T-cell (primary cell): ENCODE results near the gene C11orf86. TPM values are rescaled to one million over a fixed set of nuclear protein-coding genes. Genes with fewer than 3 reads are reported as not detected.
"Not testable (repeated sequence)": the region's sequence is repeated elsewhere in the genome, so short reads cannot be mapped to it uniquely, and the experiment has no call there.

Source experiments
- ATAC-seq, 4 experiments: fragments of 200-7000 bp in 3 of 4; fragments of 150-1000 bp in 1 of 4; cut with Tn5 transposase; replicated peaks in 1 of 4; 1 replicate in 3 of 4; 2 replicates in 1 of 4; pipeline ENCODE4 v1.10.0; 2021; ENCODE audit warnings: moderate library complexity in 3 of 4, mild to moderate bottlenecking in 2 of 4, moderate number of reproducible peaks in 1 of 4
- CTCF ChIA-PET, 2 donors: fragments of 300-600 bp; sonication (Branson Sonifier 250); formaldehyde crosslinking; loops; one replicate each; lab custom pipeline; 2022; ENCODE audit warnings: antibody characterized with exemption in 2 of 2; lab: Charles Lee
- POLR2A ChIA-PET, 2 donors: fragments of 300-600 bp; sonication (Branson Sonifier 250); formaldehyde crosslinking; loops; one replicate each; lab custom pipeline; 2022; ENCODE audit warnings: antibody characterized with exemption in 2 of 2; lab: Charles Lee
- DNase-seq, 35 experiments: peaks; one replicate each; pipeline versions ENCODE4 v3.0.0 to v3.0.0-alpha.2; 2013 to 2023
- H3K27ac ChIP-seq: one replicate; pipeline ENCODE4 v1.5.1; 2013; ENCODE audit warnings: low read length
- H3K27me3 ChIP-seq, 2 experiments: replicated peaks in 1 of 2; 1 replicate in 1 of 2; 2 replicates in 1 of 2; pipeline versions ENCODE4 v1.6.1 to v1.7.0; 2013; ENCODE audit warnings: low read length in 1 of 2, mixed read lengths in 1 of 2; ENCODE audit not compliant: control insufficient read depth in 2 of 2, insufficient read depth in 2 of 2; ENCODE audit errors: extremely low read depth in 1 of 2
- H3K36me3 ChIP-seq, 2 donors: 1 replicate in 1 of 2; 2 replicates in 1 of 2; pipeline versions ENCODE4 v1.6.1 to v1.7.0; 2013; ENCODE audit warnings: low read length in 1 of 2; ENCODE audit not compliant: control insufficient read depth in 2 of 2, insufficient read depth in 1 of 2; ENCODE audit errors: extremely low read depth in 1 of 2
- H3K4me1 ChIP-seq, 2 experiments: 1 replicate in 1 of 2; 2 replicates in 1 of 2; pipeline versions ENCODE4 v1.6.1 to v1.7.0; 2013; ENCODE audit warnings: low read length in 2 of 2, mixed read lengths in 1 of 2; ENCODE audit not compliant: insufficient read depth in 2 of 2, control insufficient read depth in 1 of 2; ENCODE audit errors: extremely low read depth in 1 of 2
- H3K4me3 ChIP-seq, 2 donors: 1 replicate in 1 of 2; 2 replicates in 1 of 2; pipeline versions ENCODE4 v1.5.1 to v1.7.0; 2013; ENCODE audit warnings: mild to moderate bottlenecking in 2 of 2, low read length in 1 of 2, moderate library complexity in 1 of 2; ENCODE audit not compliant: control insufficient read depth in 1 of 2; ENCODE audit errors: extremely low read depth in 1 of 2
- H3K9me3 ChIP-seq: 2 replicates; pipeline ENCODE4 v1.7.0; 2013
- H3K27ac Mint-ChIP-seq, 2 donors: one replicate each; pipeline ENCODE4 v1.8.0; 2020 to 2021; ENCODE audit warnings: mild to moderate bottlenecking in 2 of 2, mixed read lengths in 2 of 2
- H3K27me3 Mint-ChIP-seq, 2 donors: one replicate each; pipeline ENCODE4 v1.8.0; 2021 to 2022; ENCODE audit warnings: mixed read lengths in 2 of 2
- H3K36me3 Mint-ChIP-seq: one replicate; pipeline ENCODE4 v1.8.0; 2021; ENCODE audit warnings: mixed read lengths
- H3K4me1 Mint-ChIP-seq, 3 donors: one replicate each; pipeline ENCODE4 v1.8.0; 2020 to 2022; ENCODE audit warnings: mixed read lengths in 3 of 3, mild to moderate bottlenecking in 1 of 3
- H3K4me3 Mint-ChIP-seq, 3 donors: one replicate each; pipeline ENCODE4 v1.8.0; 2020 to 2022; ENCODE audit warnings: mild to moderate bottlenecking in 3 of 3, mixed read lengths in 3 of 3, moderate library complexity in 3 of 3
- H3K9me3 Mint-ChIP-seq, 3 donors: one replicate each; pipeline ENCODE4 v1.8.0; 2020 to 2022; ENCODE audit warnings: mixed read lengths in 3 of 3
- WGBS: methylation state at CpG from one replicate; pipeline ENCODE4 v1.1.5; 2013; ENCODE audit warnings: missing lambda C conversion rate; ENCODE audit not compliant: insufficient coverage; 5-methylcytosine and 5-hydroxymethylcytosine counted together
- total RNA-seq, 35 experiments: library from RNA in 6 of 35; stranded (reverse) in 6 of 35; fragments of 120-200 nt in 1 of 35; gene quantifications; one replicate each; pipeline versions ENCODE4 v1.2.1 to v1.2.4 and lab custom pipeline; 2013 to 2026

Gene C11orf86
- total RNA-seq, 5 donors from 2014 or later (not counting 1 experiment from before 2014, with no cell fraction given), result not detected

DNA sequence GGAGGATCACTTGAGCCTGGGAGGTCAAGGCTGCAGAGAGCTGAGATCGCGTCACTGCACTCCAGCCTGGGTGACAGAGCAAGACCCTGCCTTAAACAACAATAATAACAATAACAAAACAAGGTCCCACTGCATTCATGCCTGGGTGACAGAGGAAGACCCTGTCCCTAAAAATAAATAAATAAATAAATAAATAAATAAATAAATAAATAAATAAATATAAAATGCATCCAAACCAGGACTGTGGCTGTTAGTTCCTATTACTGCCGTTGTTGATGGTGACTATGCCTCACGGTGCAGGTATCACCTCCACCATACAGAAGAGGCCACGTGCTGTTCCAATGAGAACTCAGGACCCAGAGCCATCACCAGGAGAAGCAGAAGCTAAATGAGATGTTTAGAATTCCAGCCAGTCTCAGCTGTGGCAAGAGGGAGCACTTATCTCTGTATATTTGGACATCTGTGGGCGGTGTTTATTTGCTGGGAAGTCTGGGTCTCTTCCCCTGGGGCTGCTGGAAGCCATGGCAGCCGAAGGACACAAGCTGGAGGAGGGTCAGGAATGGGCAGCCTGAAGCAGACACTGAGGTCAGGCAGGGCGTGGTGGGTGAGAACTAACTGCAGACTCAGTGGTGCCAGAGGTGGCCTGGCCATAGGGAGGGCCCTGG is 21.6 kb downstream of the C11orf86 start:
- DNase-seq (no peak), ATAC-seq (no peak)
- Mint-ChIP-seq H3K9me3 (no peaks in the 10 kb centered on the region), H3K36me3 (no peaks in the 10 kb centered on the region), H3K27ac (no peak overlapping the region), H3K4me1 (no peaks in the 10 kb centered on the region), H3K4me3 (no peak overlapping the region), H3K27me3 (peaks cover 11 to 21% of the 10 kb centered on the region in 2 donors)
- Histone ChIP-seq H3K27me3 (peaks cover 0 to 29% of the 10 kb centered on the region in 2 experiments), H3K9me3 (no peaks in the 10 kb centered on the region), H3K4me1 (no peaks in the 10 kb centered on the region), H3K27ac (no peak overlapping the region), H3K4me3 (no peak overlapping the region), H3K36me3 (no peaks in the 10 kb centered on the region)
- 66% methylated on average over 3 of the region's 8 CpGs for WGBS
- CTCF ChIA-PET, result no interaction called here
- POLR2A ChIA-PET, result interaction anchor here in 1 of 2 donors (0.6 kb wide), 1 partner anchor 32 kb away, joined by 8 read pairs; no protein-coding TSS in a partner anchor

DNA sequence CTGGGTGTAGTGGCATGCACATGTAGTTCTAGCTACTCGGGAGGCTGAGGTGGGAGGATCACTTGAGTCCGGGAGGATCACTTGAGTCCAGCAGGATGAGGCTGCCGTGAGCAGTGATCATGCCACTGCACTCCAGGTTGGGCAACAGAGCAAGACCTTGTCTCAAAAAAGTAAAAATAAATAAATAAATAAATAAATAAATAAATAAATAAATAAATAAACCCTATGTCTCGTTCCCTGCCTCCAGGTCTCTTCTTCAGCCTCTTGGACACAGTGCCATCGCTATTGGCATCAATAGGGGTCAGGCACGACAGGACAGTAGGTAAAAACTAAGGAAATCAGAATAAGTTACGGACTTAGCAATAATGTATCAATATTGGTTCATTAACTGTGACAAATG is 24.5 kb downstream of the C11orf86 start:
- Histone ChIP-seq H3K4me3 (no peak overlapping the region), H3K27me3 (peaks cover 0 to 28% of the 10 kb centered on the region in 2 experiments), H3K27ac (no peak overlapping the region), H3K9me3 (no peaks in the 10 kb centered on the region), H3K4me1 (no peaks in the 10 kb centered on the region), H3K36me3 (no peaks in the 10 kb centered on the region)
- DNase-seq, result no peak
- Mint-ChIP-seq H3K36me3 (no peaks in the 10 kb centered on the region), H3K9me3 (no peaks in the 10 kb centered on the region), H3K27me3 (peaks cover 5 to 9% of the 10 kb centered on the region in 2 donors), H3K4me3 (no peak overlapping the region), H3K27ac (no peak overlapping the region), H3K4me1 (no peaks in the 10 kb centered on the region)
- WGBS, result 90% methylated on average over 2 of the region's 7 CpGs
- ChIA-PET CTCF (interaction anchor here in 1 of 2 donors (0.6 kb wide), 1 partner anchor 266 kb away, joined by 3 read pairs; no protein-coding TSS in a partner anchor), POLR2A (no interaction called here)
- ATAC-seq, result no peak

DNA sequence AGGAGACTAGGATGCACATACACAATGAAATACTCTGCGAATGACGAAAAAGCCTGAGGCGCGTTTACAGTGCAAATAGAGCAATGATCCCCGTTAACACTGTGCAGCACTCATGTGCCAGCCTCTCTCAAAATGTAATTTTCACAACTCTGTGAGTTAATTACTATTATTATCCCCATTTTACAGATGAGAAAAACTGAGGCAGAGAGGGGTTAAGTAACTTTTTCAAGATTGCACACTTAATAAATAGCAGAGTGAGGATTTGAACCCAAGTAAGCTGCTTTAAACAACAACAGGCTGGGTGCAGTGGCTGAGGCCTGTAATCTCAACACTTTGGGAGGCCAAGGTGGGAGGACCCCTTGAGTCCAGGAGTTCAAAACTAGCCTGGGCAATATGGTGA is 26.2 kb downstream of the C11orf86 start:
- Mint-ChIP-seq H3K9me3 (no peaks in the 10 kb centered on the region), H3K27me3 (peaks cover 5 to 9% of the 10 kb centered on the region in 2 donors), H3K36me3 (no peaks in the 10 kb centered on the region), H3K4me1 (peaks cover 2 to 4% (median 2%) of the 10 kb centered on the region in 3 donors), H3K27ac (no peak overlapping the region), H3K4me3 (no peak overlapping the region)
- POLR2A ChIA-PET, result no interaction called here
- Histone ChIP-seq H3K4me3 (no peak overlapping the region), H3K36me3 (no peaks in the 10 kb centered on the region), H3K4me1 (no peaks in the 10 kb centered on the region), H3K27me3 (peaks cover 0 to 22% of the 10 kb centered on the region in 2 experiments), H3K27ac (no peak overlapping the region), H3K9me3 (no peaks in the 10 kb centered on the region)
- no CpG with 5 or more reads among the region's 5 CpGs for WGBS
- DNase-seq (no peak), ATAC-seq (no peak)
- CTCF ChIA-PET, result interaction anchor here in 1 of 2 donors (0.6 kb wide), 1 partner anchor 15 kb away, joined by 3 read pairs; no protein-coding TSS in a partner anchor

DNA sequence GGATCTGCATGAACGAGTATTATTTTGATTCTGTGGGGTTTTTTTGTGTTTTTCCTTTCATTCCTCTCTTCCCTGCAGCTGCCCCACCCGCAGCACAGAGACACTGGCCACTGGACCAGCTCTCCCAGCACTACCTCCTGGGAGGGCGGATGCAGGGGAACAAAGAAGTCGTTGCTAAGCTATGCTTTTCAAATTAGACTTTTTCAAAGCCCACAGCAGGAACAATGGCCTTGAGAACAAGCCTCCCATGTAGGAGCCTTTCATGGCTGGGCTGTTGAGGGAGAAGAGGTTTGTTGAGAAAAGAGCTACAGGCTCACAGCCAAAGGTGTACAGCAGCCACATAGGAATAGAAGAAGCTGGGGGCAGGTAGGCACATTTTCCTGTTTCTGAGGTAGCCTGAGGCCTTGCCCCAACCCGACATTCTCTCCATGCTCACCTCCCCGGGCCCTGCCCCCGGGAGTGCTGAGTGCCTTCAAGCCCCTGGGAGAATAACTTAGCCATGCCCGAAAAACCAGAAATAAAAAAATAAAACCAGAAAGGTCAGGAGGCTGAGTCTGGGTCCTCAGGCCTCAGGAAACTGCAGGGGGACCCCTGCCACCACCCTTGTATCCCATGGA is 27.3 kb downstream of the C11orf86 start:
- POLR2A ChIA-PET, result no interaction called here
- H3K4me1 ChIP-seq, result no peaks in the 10 kb centered on the region
- H3K27ac Mint-ChIP-seq, result no peak overlapping the region

DNA sequence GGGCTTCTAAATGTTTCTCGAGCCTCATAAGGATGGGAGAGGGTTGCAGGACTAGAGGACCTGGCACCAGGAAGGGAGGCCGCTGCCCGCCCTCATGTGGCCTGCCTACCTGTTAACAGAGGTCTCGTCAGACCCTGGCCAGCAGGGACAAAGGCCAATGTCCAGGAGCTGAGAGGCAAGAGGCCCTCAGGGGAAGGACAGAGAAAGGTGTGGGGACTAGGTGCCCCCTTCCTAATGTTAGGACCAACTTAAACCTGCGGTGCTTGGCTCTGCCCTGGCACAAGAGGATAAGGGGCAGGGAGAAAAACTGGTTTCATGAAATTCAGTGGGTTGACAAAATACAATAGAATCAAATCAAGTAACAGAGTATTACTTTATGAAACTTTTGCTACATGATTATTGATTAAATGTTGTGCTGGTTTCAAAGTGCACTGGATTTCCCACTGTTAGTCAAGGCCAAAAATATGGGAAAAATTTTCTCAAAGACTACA is 27.9 kb downstream of the C11orf86 start:
- Mint-ChIP-seq H3K4me3 (no peak overlapping the region), H3K4me1 (peaks cover 2 to 10% (median 4%) of the 10 kb centered on the region in 3 donors), H3K36me3 (no peaks in the 10 kb centered on the region), H3K9me3 (no peaks in the 10 kb centered on the region), H3K27ac (no peak overlapping the region), H3K27me3 (peaks cover 0 to 5% of the 10 kb centered on the region in 2 donors)
- WGBS, result 85% methylated on average over 4 of the region's 5 CpGs
- Histone ChIP-seq H3K36me3 (no peaks in the 10 kb centered on the region), H3K27ac (no peak overlapping the region), H3K4me3 (no peak overlapping the region), H3K4me1 (no peaks in the 10 kb centered on the region), H3K27me3 (peaks cover 0 to 10% of the 10 kb centered on the region in 2 experiments), H3K9me3 (no peaks in the 10 kb centered on the region)
- ATAC-seq (no peak), DNase-seq (no peak)
- ChIA-PET POLR2A (no interaction called here), CTCF (no interaction called here)

More for the DNA sequence above, 27.3 kb downstream of the C11orf86 start:
- no peak for DNase-seq
- Histone ChIP-seq H3K27ac (no peak overlapping the region), H3K9me3 (no peaks in the 10 kb centered on the region), H3K27me3 (peaks cover 0 to 14% of the 10 kb centered on the region in 2 experiments), H3K36me3 (no peaks in the 10 kb centered on the region), H3K4me3 (no peak overlapping the region)
- peaks cover 2 to 5% of the 10 kb centered on the region in 2 donors for H3K27me3 Mint-ChIP-seq
- no peaks in the 10 kb centered on the region for H3K9me3 Mint-ChIP-seq
- H3K36me3 Mint-ChIP-seq, result no peaks in the 10 kb centered on the region
- no peak overlapping the region for H3K4me3 Mint-ChIP-seq
- ATAC-seq, result no peak
- 82% methylated on average over 4 of the region's 8 CpGs for WGBS
- CTCF ChIA-PET, result no interaction called here
- peaks cover 2 to 10% (median 4%) of the 10 kb centered on the region in 3 donors for H3K4me1 Mint-ChIP-seq

DNA sequence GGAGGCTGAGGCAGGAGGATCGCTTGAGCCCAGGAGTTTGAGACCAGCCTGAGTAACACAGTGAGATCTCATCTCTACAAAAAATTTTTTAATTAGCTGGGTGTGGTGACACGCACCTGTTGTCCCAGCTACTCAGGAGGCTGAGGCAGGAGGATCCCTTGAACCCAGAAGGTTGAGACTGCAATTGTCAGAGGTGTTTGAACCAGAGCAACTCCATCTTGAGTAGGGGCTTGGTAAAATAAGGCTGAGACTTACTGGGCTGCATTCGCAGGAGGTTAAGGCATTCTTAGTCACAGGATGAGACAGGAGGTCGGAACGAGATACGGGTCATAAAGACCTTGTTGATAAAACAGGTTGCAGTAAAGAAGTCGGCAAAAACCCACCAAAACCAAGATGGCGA is 30.1 kb downstream of the C11orf86 start:
- H3K9me3 Mint-ChIP-seq, ATAC-seq, CTCF ChIA-PET, H3K27me3 ChIP-seq, H3K9me3 ChIP-seq, H3K36me3 ChIP-seq, H3K27me3 Mint-ChIP-seq, H3K36me3 Mint-ChIP-seq, H3K27ac ChIP-seq, H3K27ac Mint-ChIP-seq, H3K4me1 Mint-ChIP-seq, H3K4me3 Mint-ChIP-seq, H3K4me3 ChIP-seq, H3K4me1 ChIP-seq, DNase-seq: not testable (repeated sequence)
- 90% methylated on average over 5 of the region's 8 CpGs for WGBS
- POLR2A ChIA-PET, result interaction anchor here in 1 of 2 donors (0.7 kb wide), 1 partner anchor 1807 kb away, joined by 16 read pairs; no protein-coding TSS in a partner anchor
